Liver (tissue), 9 donors: ENCODE data around the gene CEP131. TPM values are rescaled to one million over a fixed set of nuclear protein-coding genes. Genes with fewer than 3 reads are reported as not detected.

Experiments used
- DNase-seq: peaks from one replicate; pipeline ENCODE4 v3.0.0-alpha.2; 2017; ENCODE audit warnings: low spot score
- H3K27ac ChIP-seq, 2 donors: one replicate each; pipeline ENCODE4 v1.7.0; 2013; ENCODE audit warnings: inconsistent platforms in 2 of 2, low read length in 2 of 2, control low read depth in 1 of 2, low read depth in 1 of 2, mild to moderate bottlenecking in 1 of 2
- H3K27me3 ChIP-seq, 4 donors: one replicate each; pipeline versions ENCODE4 v1.6.1 to v1.7.0; 2013; ENCODE audit warnings: low read length in 3 of 4, inconsistent platforms in 1 of 4, mild to moderate bottlenecking in 1 of 4, moderate library complexity in 1 of 4; ENCODE audit not compliant: control insufficient read depth in 4 of 4, insufficient read depth in 4 of 4
- H3K36me3 ChIP-seq, 4 donors: one replicate each; pipeline versions ENCODE4 v1.6.1 to v1.7.0; 2013; ENCODE audit warnings: low read length in 3 of 4, mild to moderate bottlenecking in 3 of 4, low read depth in 1 of 4, moderate library complexity in 1 of 4; ENCODE audit not compliant: control insufficient read depth in 4 of 4, insufficient read depth in 3 of 4
- H3K4me1 ChIP-seq, 4 donors: one replicate each; pipeline versions ENCODE4 v1.6.1 to v1.7.0; 2013; ENCODE audit warnings: low read length in 3 of 4, mild to moderate bottlenecking in 3 of 4, moderate library complexity in 1 of 4; ENCODE audit not compliant: control insufficient read depth in 4 of 4, insufficient read depth in 4 of 4
- H3K4me3 ChIP-seq, 3 donors: one replicate each; pipeline versions ENCODE4 v1.6.1 to v1.7.0; 2013; ENCODE audit warnings: low read length in 3 of 3, control low read depth in 1 of 3, low read depth in 1 of 3, mild to moderate bottlenecking in 1 of 3
- H3K9ac ChIP-seq, 2 donors: one replicate each; pipeline ENCODE4 v1.7.0; 2013; ENCODE audit warnings: low read length in 2 of 2, mild to moderate bottlenecking in 2 of 2, moderate library complexity in 2 of 2, control low read depth in 1 of 2, low read depth in 1 of 2
- H3K9me3 ChIP-seq, 4 donors: one replicate each; pipeline versions ENCODE4 v1.6.1 to v1.7.0; 2013; ENCODE audit warnings: low read length in 3 of 4; ENCODE audit not compliant: control insufficient read depth in 4 of 4
- ATF3 ChIP-seq: IDR thresholded peaks from 2 replicates; pipeline ENCODE4 v1.6.1; 2016; ENCODE audit warnings: antibody characterized with exemption
- CTCF ChIP-seq: fragments of 150-350 bp; IDR thresholded peaks from 2 replicates; pipeline ENCODE4 v1.5.1; 2017; ENCODE audit warnings: improper control_type of control experiment, low read depth, low read length; ENCODE audit not compliant: missing input control
- EGR1 ChIP-seq, 2 donors: IDR thresholded peaks; 2 replicates each; pipeline ENCODE4 v1.6.1; 2016 to 2018; ENCODE audit warnings: antibody characterized with exemption in 2 of 2, low read depth in 2 of 2
- FOXA1 ChIP-seq: IDR thresholded peaks from 2 replicates; pipeline ENCODE4 v1.6.1; 2016; ENCODE audit warnings: antibody characterized with exemption
- FOXA2 ChIP-seq: IDR thresholded peaks from 2 replicates; pipeline ENCODE4 v1.6.1; 2016; ENCODE audit warnings: antibody characterized with exemption
- GABPA ChIP-seq, 2 donors: IDR thresholded peaks in 1 of 2; conservative IDR thresholded peaks in 1 of 2; 2 replicates each; pipeline ENCODE4 v1.6.1; 2016; ENCODE audit warnings: antibody characterized with exemption in 2 of 2, mild to moderate bottlenecking in 1 of 2, moderate library complexity in 1 of 2
- HNF4A ChIP-seq, 2 donors: conservative IDR thresholded peaks; 2 replicates each; pipeline ENCODE4 v1.6.1; 2016; ENCODE audit warnings: antibody characterized with exemption in 2 of 2, mild to moderate bottlenecking in 2 of 2
- HNF4G ChIP-seq: IDR thresholded peaks from 2 replicates; pipeline ENCODE4 v1.6.1; 2016; ENCODE audit warnings: antibody characterized with exemption
- JUND ChIP-seq, 2 donors: IDR thresholded peaks; 2 replicates each; pipeline ENCODE4 v1.6.1; 2016; ENCODE audit warnings: antibody characterized with exemption in 2 of 2
- MAX ChIP-seq: IDR thresholded peaks from 2 replicates; pipeline ENCODE4 v1.6.1; 2016; ENCODE audit warnings: antibody characterized with exemption
- NR2F2 ChIP-seq: IDR thresholded peaks from 2 replicates; pipeline ENCODE4 v1.6.1; 2016; ENCODE audit warnings: antibody characterized with exemption
- RAD21 ChIP-seq, 2 donors: IDR thresholded peaks; 2 replicates each; pipeline ENCODE4 v1.6.1; 2016; ENCODE audit warnings: antibody characterized with exemption in 2 of 2, mild to moderate bottlenecking in 2 of 2
- REST ChIP-seq: IDR thresholded peaks from 2 replicates; pipeline ENCODE4 v1.6.1; 2016; ENCODE audit warnings: antibody characterized with exemption, mild to moderate bottlenecking
- RXRA ChIP-seq, 2 donors: IDR thresholded peaks; 2 replicates each; pipeline ENCODE4 v1.6.1; 2017 to 2018; ENCODE audit warnings: antibody characterized with exemption in 2 of 2, mild to moderate bottlenecking in 1 of 2
- SP1 ChIP-seq: IDR thresholded peaks from 2 replicates; pipeline ENCODE4 v1.6.1; 2018; ENCODE audit warnings: antibody characterized with exemption, mild to moderate bottlenecking
- TAF1 ChIP-seq: conservative IDR thresholded peaks from 2 replicates; pipeline ENCODE4 v1.6.1; 2016; ENCODE audit warnings: antibody characterized with exemption, mild to moderate bottlenecking
- YY1 ChIP-seq: IDR thresholded peaks from 2 replicates; pipeline ENCODE4 v1.6.1; 2016; ENCODE audit warnings: antibody characterized with exemption, mild to moderate bottlenecking
- ZBTB33 ChIP-seq: IDR thresholded peaks from 2 replicates; pipeline ENCODE4 v1.6.1; 2016; ENCODE audit warnings: antibody characterized with exemption
- WGBS: extraction: QIAGEN DNeasy Blood & Tissue Kit; methylation state at CpG from one replicate; pipeline ENCODE4 v1.1.7; 2013; 5-methylcytosine and 5-hydroxymethylcytosine counted together
- polyA plus RNA-seq, 2 donors: library from polyadenylated mRNA; stranded (reverse) in 1 of 2; unstranded in 1 of 2; fragments of 200-250 nt in 1 of 2; fragments of >200 nt in 1 of 2; fragmentation: Nextera tagmentation in 1 of 2; extraction: Ambion mirVana in 1 of 2; gene quantifications; one replicate each; pipeline versions ENCODE4 v1.2.1 to v1.2.3, GENCODE V29; 2013 to 2015
- total RNA-seq, 2 donors: library from RNA; depleted of rRNA; stranded (reverse); fragments of >200 nt; gene quantifications; one replicate each; pipeline ENCODE4 v1.2.3, GENCODE V29; 2014
- donor health status: healthy.
- donor health status: healthy.
- donor health status: healthy.
- donor health status: healthy.
- donor health status: healthy.

The CEP131 gene
- total and polyA plus RNA-seq, 4 donors: 0.71 to 6.3 (median 2.2) TPM

- TF ChIP-seq MAX (no peak), FOXA2 (no peak)
Observed at GRCh38 chr17:81153340-81153803, 69.4 kb downstream of the CEP131 start (continued).

GRCh38 chr17:81152288-81152828 is 70.4 kb downstream of the CEP131 start:
- Histone ChIP-seq H3K9me3 (no peaks in the 10 kb centered on the region), H3K4me3 (no peak overlapping the region), H3K27ac (no peak overlapping the region), H3K9ac (no peak overlapping the region), H3K27me3 (peaks cover 0 to 2% (median 0%) of the 10 kb centered on the region in 4 donors), H3K36me3 (no peaks in the 10 kb centered on the region), H3K4me1 (no peaks in the 10 kb centered on the region)
- 79% methylated on average over 8 of the region's 8 CpGs for WGBS
- DNase-seq: no peak
- TF ChIP-seq JUND (IDR thresholded peaks at IDR 0.05): no peak
- TF ChIP-seq HNF4G: no peak
- no peak for TF ChIP-seq GABPA (IDR thresholded peaks at IDR 0.05 in 1 of 2, conservative IDR thresholded peaks at IDR 0.05 in 1 of 2)

GRCh38 chr17:81151278-81151677 is 71.5 kb downstream of the CEP131 start:
- TF ChIP-seq FOXA1 (no peak), FOXA2 (no peak), RAD21 (IDR thresholded peaks at IDR 0.05) (no peak), HNF4G (no peak), JUND (IDR thresholded peaks at IDR 0.05) (no peak), TAF1 (no peak), CTCF (no peak), RXRA (IDR thresholded peaks at IDR 0.05) (no peak), ZBTB33 (no peak), MAX (no peak), SP1 (no peak), GABPA (IDR thresholded peaks at IDR 0.05 in 1 of 2, conservative IDR thresholded peaks at IDR 0.05 in 1 of 2) (no peak), REST (no peak), ATF3 (no peak), NR2F2 (no peak), YY1 (no peak), HNF4A (conservative IDR thresholded peaks at IDR 0.05) (no peak), EGR1 (IDR thresholded peaks at IDR 0.05; ENCODE audit: low read depth in 2 of 2) (no peak)
- Histone ChIP-seq H3K27me3 (peaks cover 0 to 2% (median 0%) of the 10 kb centered on the region in 4 donors), H3K27ac (no peak overlapping the region), H3K36me3 (no peaks in the 10 kb centered on the region), H3K9ac (no peak overlapping the region), H3K4me3 (no peak overlapping the region), H3K4me1 (no peaks in the 10 kb centered on the region), H3K9me3 (no peaks in the 10 kb centered on the region)
- 64% methylated on average over 13 of the region's 13 CpGs for WGBS
- DNase-seq: no peak
